ENCODE data around the gene MRTFA.
"Not testable (repeated sequence)": the region's sequence is repeated elsewhere in the genome, so short reads cannot be mapped to it uniquely, and the experiment has no call there.

MRTFA gene

DNA sequence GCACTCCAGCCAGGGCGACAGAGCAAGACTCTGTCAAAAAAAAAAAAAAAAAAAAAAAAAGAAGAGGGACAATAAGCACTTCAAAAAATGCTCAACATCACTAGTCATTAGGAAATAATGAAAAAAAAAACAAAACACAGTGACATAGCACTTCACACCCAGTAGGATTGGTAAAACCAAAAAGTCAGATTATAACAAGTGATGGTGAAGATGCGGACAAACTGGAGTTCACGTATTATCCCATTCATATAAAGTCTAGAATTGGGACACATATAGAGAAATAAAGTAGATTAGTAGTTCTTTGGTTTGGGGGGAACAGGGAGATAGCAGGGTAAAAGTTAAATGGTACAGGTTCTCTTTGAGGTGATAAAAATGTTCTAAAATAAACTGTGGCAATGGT lies 64.6 kb downstream of the MRTFA start:
- TF ChIP-seq, protein P1, sequence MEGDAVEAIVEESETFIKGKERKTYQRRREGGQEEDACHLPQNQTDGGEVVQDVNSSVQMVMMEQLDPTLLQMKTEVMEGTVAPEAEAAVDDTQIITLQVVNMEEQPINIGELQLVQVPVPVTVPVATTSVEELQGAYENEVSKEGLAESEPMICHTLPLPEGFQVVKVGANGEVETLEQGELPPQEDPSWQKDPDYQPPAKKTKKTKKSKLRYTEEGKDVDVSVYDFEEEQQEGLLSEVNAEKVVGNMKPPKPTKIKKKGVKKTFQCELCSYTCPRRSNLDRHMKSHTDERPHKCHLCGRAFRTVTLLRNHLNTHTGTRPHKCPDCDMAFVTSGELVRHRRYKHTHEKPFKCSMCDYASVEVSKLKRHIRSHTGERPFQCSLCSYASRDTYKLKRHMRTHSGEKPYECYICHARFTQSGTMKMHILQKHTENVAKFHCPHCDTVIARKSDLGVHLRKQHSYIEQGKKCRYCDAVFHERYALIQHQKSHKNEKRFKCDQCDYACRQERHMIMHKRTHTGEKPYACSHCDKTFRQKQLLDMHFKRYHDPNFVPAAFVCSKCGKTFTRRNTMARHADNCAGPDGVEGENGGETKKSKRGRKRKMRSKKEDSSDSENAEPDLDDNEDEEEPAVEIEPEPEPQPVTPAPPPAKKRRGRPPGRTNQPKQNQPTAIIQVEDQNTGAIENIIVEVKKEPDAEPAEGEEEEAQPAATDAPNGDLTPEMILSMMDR (conservative IDR thresholded peaks at IDR 0.05; ENCODE audit: low read length) = no peak
- DNase-seq (ENCODE audit: low read depth) = no peak
- H3K4me3 ChIP-seq (ENCODE audit: low read length) = no peak overlapping the region

DNA sequence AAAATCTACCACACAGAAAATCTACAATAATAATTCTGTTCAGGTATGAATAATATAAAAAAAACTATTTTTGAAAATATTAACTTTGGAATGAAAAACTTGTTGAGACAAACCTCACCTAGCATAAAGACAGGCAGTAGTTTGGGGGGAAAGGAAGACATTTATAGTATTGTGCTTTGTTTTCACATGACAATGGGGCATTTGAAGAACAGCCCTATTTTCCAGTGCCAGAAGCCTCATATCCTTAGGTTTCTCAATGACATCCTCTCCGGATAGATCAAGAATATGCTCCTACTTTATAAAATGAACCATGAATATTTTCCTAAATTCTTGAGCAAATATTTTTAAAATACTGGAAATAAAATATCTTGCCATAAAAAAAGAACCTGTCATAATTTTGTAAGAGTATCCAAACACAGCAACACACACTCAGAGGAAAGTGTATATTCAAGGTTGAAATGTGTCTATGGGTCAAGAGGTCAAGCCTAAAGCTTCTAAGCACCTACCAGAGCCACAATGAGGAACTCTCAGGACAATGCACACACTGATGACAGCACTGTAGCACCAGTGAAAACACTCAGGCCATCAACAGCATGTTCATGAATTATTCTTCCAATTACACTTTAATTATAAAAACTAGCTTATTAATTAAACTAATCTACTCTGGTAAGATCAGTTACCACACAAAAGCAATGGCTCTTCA lies 68.7 kb downstream of the MRTFA start:
- DNase-seq (ENCODE audit: low read depth) = no peak
- no peak overlapping the region for H3K4me3 ChIP-seq (ENCODE audit: low read length)
- TF ChIP-seq, protein P1 (conservative IDR thresholded peaks at IDR 0.05; ENCODE audit: low read length) = no peak

DNA sequence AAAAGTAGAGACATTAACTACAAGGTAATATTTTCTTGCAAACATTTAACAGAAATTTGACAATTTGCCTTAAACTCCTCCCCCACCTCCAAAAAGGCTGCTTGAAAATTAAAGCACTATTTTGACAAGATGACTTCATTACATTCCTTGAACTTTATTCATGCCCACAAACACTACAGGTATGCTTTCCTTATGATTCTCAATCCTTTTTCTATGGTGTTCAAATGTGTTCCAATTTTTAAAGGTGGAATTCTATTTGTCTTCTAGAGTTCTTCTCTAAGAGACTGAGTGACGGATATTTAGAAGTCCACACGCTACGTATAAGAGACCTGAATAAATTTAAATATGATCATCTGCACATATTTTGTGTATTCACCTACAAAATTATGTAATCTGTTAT lies 69.4 kb downstream of the MRTFA start:
- H3K4me3 ChIP-seq (ENCODE audit: low read length) = no peak overlapping the region
- peak; percentile 33 for DNase-seq (ENCODE audit: low read depth)
- TF ChIP-seq, protein P1 (conservative IDR thresholded peaks at IDR 0.05; ENCODE audit: low read length) = no peak

DNA sequence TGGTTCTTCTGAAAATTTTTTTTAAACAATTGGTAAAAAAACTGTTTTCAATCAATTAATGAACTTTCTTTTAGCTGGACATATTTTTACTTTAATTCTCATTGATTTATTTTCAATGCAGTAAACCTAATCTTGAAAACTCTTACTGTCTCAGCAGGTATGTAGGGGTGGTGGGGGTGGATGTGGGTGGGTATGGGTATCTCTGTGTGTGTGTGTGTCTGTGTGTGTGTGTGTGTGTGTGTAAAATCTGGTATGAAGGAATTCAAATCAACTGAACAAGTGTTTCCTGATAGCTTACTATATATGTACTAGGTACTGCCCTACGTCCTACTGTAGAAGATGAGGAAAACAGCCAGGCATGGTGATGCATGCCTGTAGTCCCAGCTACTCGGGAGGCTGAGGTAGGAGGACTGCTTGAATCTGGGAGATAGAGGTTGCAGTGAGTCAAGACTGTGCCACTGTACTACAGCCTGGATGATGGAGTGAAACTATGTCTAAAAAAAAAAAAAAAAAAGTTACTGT lies 75.5 kb downstream of the MRTFA start:
- TF ChIP-seq, protein P1 (conservative IDR thresholded peaks at IDR 0.05; ENCODE audit: low read length) = no peak
- no peak for DNase-seq (ENCODE audit: low read depth)
- no peak overlapping the region for H3K4me3 ChIP-seq (ENCODE audit: low read length)

DNA sequence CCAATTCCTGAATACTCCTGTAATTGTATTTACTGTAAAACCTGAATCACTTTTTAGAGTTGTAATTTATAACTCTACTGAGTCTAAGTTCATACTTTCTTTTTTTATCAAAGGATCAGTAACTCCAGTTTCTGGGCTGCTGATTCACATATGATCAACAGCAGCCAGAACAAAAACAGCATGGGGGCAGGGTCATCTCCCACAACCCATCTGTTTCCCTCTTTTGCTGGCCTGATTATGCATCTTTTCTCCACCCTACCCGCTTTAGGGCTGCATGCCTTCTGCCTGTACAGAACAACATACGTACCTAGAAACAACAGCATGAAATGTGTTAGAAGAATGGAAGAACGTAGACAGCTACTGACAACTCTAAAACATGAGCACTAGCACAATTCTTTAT lies 76.0 kb downstream of the MRTFA start:
- DNase-seq (ENCODE audit: low read depth) = peak; percentile 51
- TF ChIP-seq, protein P1 (conservative IDR thresholded peaks at IDR 0.05; ENCODE audit: low read length) = no peak
- H3K4me3 ChIP-seq (ENCODE audit: low read length) = no peak overlapping the region

DNA sequence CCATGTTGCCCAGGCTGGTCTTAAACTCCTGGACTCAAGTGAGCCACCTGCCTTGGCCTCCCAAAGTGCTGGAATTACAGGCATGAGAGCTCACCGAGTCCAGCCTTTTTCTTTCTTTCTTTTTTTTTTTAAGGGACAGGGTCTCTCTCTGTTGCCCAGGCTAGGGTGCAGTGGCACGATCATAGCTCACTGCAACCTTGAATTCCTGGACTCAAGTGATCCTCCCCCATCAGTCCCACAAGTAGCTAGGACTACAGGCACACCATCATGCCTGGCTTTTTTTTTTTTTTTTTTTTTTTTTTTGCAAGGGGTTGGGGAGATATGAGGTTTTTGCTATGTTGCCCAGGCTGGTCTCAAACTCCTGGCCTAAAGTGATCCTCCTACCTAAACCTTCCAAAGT lies 78.5 kb downstream of the MRTFA start:
- H3K4me3 ChIP-seq (ENCODE audit: low read length) = no peak overlapping the region
- TF ChIP-seq, protein P1 (conservative IDR thresholded peaks at IDR 0.05; ENCODE audit: low read length) = no peak
- DNase-seq (ENCODE audit: low read depth) = no peak

DNA sequence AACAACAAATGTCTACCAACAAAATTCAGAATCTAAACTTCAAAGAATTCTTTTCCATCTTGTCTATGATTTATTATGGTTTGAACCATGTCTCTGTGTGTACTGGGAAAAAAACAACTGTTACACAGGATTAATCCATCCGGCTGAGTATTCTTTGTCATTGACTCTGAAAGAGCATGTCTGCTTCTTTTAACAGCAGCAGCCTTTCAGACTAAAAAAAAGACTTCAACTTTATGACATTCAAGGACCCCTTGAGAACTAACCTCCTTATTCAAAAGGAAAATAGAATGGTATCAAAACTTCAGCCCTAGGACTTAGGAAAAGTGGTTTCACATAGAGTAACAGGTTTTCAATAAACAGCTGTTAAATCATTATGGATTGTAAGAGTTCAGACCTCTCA lies 79.9 kb downstream of the MRTFA start:
- TF ChIP-seq, protein P1 (conservative IDR thresholded peaks at IDR 0.05; ENCODE audit: low read length) = no peak
- no peak overlapping the region for H3K4me3 ChIP-seq (ENCODE audit: low read length)
- DNase-seq (ENCODE audit: low read depth) = no peak

DNA sequence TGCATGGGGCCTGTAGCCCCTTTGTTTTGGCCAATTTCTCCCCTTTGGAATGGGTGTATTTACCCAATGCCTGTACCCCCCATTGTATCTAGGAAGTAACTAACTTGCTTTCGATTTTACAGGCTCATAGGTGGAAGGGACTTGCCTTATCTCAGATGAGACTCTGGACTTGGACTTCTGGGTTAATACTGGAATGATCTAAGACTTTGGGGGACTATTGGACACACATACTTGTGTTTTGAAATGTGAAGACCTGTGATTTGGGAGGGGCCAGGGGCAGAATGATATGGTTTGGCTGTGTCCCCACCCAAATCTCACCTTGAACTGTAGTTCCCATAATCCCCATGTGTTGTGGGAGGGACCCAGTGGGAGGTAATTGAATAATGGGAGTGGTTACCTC lies 82.5 kb downstream of the MRTFA start:
- H3K4me3 ChIP-seq (ENCODE audit: low read length); DNase-seq (ENCODE audit: low read depth): not testable (repeated sequence)
